NCI-H1417 (cell line): ENCODE measurements around the gene PINLYP.

Experiments used
- DNase-seq, 3 experiments: peaks; one replicate each; lab custom pipeline; 2025; lab: John Stamatoyannopoulos, UW

Gene PINLYP

DNA sequence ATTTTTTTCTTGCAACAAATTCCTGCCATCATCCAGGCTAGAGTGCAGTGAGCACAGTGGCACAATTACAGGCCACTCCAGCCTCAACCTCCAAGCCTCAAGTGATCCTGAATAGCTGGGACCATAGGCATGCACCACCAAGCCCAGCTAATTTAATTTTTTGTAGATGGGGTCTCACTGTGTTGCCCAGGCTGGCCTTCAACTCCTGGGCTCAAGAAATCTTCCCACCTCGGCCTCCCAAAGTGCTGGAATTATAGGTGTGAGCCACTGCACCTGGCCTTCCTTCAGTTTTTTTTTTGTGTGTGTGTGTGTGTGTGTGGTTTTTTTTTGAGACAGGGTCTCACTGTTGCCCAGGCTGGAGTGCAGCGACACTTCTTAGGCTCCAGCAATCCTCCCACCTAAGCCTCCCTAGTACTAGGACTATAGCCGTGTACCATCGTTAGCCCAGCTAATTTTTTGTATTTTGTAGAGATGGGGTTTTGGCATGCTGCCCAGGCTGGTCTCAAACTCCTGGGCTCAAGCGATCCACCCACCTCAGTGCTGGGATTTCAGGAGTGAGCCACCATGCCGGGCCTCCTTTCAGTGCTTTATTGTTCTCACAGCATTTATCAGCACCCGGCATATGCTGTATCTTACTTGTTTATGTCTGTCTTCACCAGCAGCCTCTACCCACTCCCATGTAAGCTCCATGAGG lies 30.4 kb downstream of the PINLYP start:
- peak in 1 of 3 experiments; percentile 4 for DNase-seq

DNA sequence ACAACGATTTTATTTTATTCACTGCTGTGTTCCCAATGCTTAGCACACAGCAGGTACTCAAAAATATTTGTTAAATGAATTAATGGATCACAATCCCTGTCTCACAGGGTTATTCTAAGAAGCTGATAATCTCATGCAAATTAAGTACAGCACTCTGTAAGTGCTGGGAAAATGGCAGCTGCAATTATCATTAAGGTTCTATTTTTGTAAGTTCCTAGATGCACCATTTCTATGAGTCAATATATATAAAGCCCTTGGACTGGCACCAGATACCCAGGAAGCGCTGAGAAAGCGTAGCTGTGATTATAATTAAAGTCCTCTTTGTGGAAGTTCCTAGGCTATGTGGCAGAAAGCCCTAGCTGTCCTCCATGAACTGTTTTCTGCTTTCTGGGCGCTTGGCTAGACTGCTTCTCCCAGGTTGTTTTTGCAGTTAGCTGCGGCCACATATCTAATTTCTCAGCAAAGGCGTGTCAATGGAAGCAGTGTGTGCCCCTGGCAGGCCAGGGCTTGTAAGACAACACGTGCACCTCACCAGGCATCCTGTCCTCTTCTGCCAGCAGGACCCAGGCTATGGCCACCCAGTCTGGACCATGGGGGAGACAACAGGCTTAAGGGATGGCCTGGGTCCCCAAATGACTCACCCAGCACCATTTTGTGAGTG lies 31.1 kb downstream of the PINLYP start:
- no peak for DNase-seq

DNA sequence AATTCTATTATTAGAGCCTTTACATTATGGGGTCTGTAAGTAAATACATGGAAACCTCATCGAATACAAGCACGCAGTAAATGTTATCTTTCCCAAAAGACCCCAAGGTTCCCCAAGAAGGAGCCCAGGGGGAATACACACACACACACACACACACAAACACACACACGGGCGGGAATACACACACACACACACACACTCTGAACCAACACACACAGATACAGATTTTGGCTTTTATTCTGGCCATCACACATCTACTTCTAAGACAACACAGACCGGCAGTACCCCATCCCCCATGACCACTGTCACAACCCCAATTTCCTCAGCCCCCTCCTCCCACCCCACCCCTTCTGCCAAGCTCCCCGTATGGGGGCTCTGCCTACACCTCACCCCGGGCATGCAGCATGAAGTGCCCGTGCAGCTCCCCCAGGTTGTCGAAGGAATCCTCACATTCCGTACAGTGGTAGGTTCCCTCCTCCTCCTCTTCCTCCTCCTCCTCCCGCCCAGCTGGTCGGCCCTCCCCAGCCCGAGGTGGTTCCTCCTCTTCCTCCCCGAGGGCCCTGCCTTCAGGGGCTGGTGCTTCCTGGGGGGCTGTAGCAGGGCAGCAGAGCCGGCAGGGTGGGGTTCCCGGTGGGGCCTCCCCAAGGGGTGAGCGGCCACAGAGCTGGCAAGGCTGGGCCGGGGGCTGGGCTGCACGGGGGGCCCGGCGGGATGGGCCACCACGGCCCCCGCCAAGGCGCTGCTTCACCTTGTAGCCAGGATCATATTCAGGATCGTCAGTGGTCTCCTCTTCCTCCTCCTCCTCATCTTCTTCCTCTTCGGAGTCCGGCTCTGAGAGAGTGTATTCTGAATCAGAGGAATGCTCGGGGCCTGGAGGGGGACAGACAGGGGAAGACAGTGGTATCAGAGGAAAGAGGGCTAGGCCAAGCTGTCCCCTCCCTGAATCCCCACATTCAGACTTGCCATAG lies 31.9 kb downstream of the PINLYP start:
- no peak for DNase-seq

DNA sequence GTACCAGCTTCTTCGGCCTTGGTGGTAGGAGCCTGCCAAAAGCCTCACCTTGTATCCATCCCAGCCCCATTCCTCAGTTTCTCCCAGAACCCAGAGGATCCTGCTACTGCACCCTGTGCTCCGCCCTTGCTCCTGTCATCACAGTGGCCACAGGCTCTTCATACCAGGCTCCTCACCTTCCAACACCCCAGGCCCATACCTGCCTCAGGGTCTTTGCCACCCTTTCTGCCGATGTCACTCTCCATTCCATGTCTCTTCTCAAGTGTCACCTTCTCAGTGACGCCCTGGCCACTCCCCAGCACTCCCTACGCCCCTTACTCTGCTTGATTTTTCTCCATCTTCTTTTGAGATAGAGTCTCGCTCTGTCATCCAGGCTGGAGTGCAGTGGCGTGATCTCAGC lies 34.3 kb downstream of the PINLYP start:
- no peak for DNase-seq

GRCh38 chr19:43610493-43610892 lies 34.9 kb downstream of the PINLYP start:
- DNase-seq, result no peak

GRCh38 chr19:43611788-43612187 lies 36.2 kb downstream of the PINLYP start, which contains the start of gene SRRM5:
Gene SRRM5, plus strand, starts transcription at chr19:43612088. Its CDS starts 34 bp downstream, at chr19:43612122.
- no peak for DNase-seq

- DNase-seq, result no peak
These were observed 36.8 kb downstream of the PINLYP start for GRCh38 chr19:43612374-43612773.

DNA sequence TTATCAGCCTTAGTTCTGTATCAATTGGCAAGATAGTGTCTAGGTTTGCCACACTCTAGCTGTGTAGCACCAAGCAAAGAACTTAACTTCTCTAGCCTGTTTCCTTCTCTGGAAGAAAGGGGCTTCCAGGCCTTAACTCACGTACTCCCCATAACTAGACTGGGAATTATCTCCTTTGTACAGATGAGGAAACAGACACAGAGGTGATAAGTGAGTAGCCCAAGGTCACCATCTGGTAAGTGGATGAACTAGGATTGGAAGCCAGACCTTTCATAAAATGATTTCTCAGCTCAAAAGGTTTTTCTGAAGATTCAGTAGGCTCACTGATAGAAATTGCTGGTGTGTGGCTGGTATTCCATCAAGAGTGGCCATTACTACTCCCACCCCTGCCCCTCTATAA lies 40.7 kb downstream of the PINLYP start:
- DNase-seq, result no peak

- DNase-seq, result no peak
These were observed 41.4 kb downstream of the PINLYP start for GRCh38 chr19:43616954-43617353.

GRCh38 chr19:43618921-43619261 lies 43.3 kb downstream of the PINLYP start:
- DNase-seq, result peak in 2 of 3 experiments; percentile 73 to 88

DNA sequence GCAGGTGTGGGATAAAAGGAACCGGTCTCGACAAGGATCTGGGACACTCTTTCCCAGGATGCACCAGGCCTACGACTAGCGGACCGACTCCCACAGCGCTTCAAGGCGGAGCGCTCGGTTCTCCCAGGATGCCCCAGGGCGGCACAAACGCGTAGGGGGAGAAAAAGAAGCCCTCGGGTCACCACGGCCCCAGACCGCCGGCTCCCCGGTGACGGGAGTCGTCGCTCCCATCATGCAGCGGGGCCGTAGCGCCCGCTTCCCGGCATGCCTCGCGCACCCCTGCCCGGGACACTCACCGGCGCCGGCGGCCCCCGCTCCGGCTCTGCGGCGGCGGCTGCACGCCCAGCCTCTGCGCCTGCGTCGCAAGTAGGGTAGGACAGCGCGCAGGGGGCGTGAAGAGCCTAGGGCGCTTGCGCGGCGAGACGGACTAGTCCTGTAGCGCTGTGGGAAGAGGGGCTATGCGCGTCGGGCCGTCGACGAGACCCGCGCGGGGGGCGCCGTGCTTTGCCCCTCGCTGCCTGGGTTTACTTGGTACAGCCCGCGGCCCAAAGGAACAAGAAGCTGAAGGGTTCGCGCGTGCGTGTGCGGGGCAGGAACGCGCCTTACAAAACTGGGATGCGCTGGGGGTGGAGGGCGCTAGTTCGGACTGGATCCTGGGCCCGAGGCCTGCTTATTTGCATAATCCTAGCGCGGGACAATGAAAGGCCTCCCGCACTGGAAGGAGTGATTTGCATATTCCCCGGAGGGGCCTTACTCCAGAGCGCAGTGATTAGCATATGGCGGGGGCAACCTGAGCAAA lies 43.9 kb downstream of the PINLYP start, which contains the start of gene ZNF428:
Gene ZNF428 (minus strand): TSS at position 368 of the 799 bp plus-strand sequence. CDS start 5,325 bp downstream, outside the sequence.
- peak; percentile 94 to 96 (median 95) for DNase-seq

DNA sequence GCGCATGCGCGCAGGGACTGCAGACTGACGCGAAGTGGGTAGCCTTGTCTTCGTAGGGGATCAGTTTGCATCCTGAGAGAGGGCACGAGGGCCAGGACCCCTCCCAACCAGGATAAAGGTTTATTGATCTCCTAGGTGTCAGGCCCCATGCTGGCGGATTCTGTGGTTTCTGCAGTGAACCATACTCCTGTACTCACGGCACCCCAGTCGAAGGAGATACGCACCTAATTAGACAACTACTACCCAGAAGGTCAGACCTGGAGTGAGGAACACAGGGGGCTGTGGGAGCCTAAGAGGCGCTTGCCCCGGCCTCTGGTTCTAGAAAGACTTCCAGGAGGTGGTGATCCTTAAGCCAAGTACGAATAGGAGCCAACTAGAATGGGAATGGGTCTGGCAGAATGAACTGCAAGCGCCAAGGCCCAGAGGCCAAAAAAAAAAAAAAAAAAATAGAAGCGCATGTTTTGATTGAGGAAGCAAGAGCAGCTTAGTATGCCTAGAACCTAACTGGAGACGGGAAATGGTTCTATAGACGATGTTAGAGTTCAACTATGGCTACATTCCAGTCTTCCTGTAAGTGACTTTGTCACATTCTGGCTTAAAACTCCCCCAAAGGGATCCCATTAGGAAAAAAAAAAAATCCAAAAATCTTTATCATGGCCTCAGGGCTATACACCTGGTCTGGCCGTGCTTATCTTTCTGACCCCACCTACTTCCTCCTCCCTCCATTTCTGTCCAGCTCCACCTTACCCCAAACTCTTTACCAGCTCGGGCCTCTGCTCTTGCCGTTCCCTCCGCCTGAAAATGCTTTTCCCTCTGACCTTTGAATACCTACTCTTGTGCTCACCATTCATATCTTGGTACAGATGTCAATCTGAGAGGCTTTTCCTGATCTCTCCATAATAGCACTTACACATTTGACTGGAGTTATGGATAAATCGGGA lies 44.7 kb downstream of the PINLYP start:
- no peak for DNase-seq

DNA sequence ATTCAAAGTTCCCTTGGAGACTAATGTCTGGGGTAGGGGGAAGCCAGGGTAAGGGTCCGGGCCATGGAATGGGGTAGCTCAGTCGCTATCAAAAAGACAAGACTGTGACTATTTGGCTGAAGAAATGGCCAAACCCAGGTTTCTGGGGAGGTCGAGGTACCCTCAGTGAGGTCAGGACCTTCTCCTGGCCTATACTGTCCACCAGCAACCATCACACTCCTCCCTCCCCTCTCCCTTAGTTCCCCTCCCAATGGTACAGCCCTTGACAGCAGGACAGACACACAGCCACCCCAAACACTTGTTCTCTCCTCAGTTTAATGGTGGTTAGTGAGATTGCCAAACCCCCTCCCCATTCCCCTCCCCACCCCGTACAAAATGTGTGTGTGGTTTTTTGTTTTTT lies 46.5 kb downstream of the PINLYP start:
- DNase-seq, result no peak

GRCh38 chr19:43622956-43623355 lies 47.4 kb downstream of the PINLYP start:
- no peak for DNase-seq

DNA sequence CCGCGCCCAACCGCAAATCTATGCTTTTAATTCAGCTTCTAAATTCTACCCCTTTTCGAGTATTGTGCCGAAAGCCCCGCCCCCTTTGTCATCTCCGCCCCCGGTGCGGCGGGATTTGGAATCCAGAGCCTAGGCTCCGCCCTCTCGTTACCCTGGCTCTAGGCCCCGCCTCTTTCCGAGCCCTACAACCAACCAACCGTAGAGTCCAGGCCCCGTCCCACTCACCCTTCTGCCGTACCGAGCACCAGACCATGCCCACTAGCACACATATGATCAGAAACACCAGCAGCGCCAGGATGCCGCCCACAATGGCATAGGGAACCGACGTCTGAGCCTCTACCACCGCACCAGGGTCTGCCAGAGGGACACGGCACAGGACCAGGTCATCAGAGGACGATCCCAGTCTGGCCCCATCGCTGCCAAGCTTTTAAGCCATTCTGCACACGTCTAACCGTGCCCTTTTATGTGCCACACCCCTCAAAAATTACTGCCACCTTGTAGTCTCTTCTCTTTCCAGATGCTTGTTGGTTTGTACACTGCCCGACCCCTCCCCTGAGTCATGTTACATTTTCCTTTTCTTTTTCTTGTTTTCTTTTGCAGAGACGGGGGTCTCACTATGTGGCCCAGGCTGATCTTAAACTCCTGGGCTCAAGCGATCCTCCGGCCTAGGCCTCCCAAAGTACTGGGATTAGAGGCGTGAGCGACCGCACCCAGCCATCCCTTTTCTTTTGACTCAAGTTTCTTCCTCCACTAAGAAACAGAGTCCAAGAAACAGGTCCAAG lies 48.5 kb downstream of the PINLYP start:
- DNase-seq, result no peak

GRCh38 chr19:43624933-43625332 lies 49.3 kb downstream of the PINLYP start:
- DNase-seq, result no peak

GRCh38 chr19:43625918-43626579 lies 50.4 kb downstream of the PINLYP start:
- no peak for DNase-seq

DNA sequence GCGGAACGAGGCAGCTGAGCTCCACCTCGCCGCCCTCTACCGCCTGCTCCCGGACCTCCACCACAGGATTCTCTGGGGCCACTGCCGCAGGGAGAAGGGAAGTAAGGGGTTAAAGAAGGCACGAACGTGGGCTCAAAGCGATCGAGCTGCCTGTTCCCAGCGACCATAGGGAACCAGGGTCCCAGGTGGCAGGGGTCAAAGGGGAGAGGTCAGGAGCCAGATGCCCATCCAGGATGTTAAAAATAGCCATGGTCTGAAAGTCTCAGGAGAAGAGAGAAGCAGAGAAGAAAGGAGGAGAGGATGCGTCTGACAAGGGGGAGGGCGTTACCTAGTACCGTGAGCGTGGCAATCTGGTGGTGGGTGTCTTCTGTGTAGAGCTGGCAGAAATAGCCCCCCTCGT lies 51.2 kb downstream of the PINLYP start:
- no peak for DNase-seq
